ENCODE results near the gene GAPDH.

GAPDH gene

GRCh38 chr12:6530576-6531260 is 3.6 kb upstream of the GAPDH start:
- DNase-seq, result no peak

- DNase-seq, result peak; percentile 66
Observed at GRCh38 chr12:6532051-6532926, 2.0 kb upstream of the GAPDH start.

GRCh38 chr12:6532927-6533652 is 1.2 kb upstream of the GAPDH start:
- peak; percentile 52 for DNase-seq

- no peak for DNase-seq
Observed at GRCh38 chr12:6533653-6533922, 729 bp upstream of the GAPDH start.

- no peak for DNase-seq
Observed at GRCh38 chr12:6534695-6534944, 303 bp downstream of the GAPDH start.

GRCh38 chr12:6534945-6535696 is 804 bp downstream of the GAPDH start:
- peak; percentile 79 for DNase-seq

- DNase-seq, result no peak
Observed at GRCh38 chr12:6535697-6535946, 1.3 kb downstream of the GAPDH start.

GRCh38 chr12:6535960-6536847 is 1.9 kb downstream of the GAPDH start:
- no peak for DNase-seq

- no peak for DNase-seq
Observed at GRCh38 chr12:6536894-6537579, 2.7 kb downstream of the GAPDH start.

GRCh38 chr12:6537580-6538419 is 3.5 kb downstream of the GAPDH start:
- DNase-seq, result peak; percentile 83

GRCh38 chr12:6538420-6539313 is 4.3 kb downstream of the GAPDH start:
- no peak for DNase-seq

- no peak for DNase-seq
Observed at GRCh38 chr12:6539314-6539682, 5.0 kb downstream of the GAPDH start.

- DNase-seq, result no peak
Observed at GRCh38 chr12:6539707-6540134, 5.4 kb downstream of the GAPDH start.

GRCh38 chr12:6540181-6540877 is 6.0 kb downstream of the GAPDH start:
- peak; percentile 58 for DNase-seq

GRCh38 chr12:6541371-6542165 is 7.3 kb downstream of the GAPDH start:
- DNase-seq, result no peak

- DNase-seq, result no peak
Observed at GRCh38 chr12:6542209-6543009, 8.1 kb downstream of the GAPDH start.

GRCh38 chr12:6546016-6546415 is 11.7 kb downstream of the GAPDH start:
- no peak for DNase-seq

- DNase-seq, result no peak
Observed at GRCh38 chr12:6547566-6547965, 13.2 kb downstream of the GAPDH start.
